H9 (cell line): ENCODE measurements around the gene ERC1. TPM values are rescaled to one million over a fixed set of nuclear protein-coding genes. Genes with fewer than 3 reads are reported as not detected.

ENCODE experiments used
- DNase-seq: peaks from one replicate; pipeline ENCODE4 v3.0.0-alpha.2; 2017
- H2AFZ ChIP-seq: one replicate; pipeline ENCODE4 v1.6.1; 2013; ENCODE audit warnings: mild to moderate bottlenecking, low read length, control low read depth, moderate library complexity
- H2AK5ac ChIP-seq: 2 replicates; pipeline ENCODE4 v1.6.1; 2013; ENCODE audit warnings: low read length, control low read depth, mixed read lengths; ENCODE audit not compliant: insufficient read length
- H2BK120ac ChIP-seq: one replicate; pipeline ENCODE4 v1.6.1; 2013; ENCODE audit warnings: low read depth, mild to moderate bottlenecking, low read length, control low read depth, inconsistent platforms; ENCODE audit not compliant: poor library complexity, severe bottlenecking
- H2BK12ac ChIP-seq: 2 replicates; pipeline ENCODE4 v1.6.1; 2013; ENCODE audit warnings: low read length, control low read depth, mixed read lengths, low read depth; ENCODE audit not compliant: insufficient read length
- H2BK15ac ChIP-seq: 2 replicates; pipeline ENCODE4 v1.6.1; 2013; ENCODE audit warnings: low read depth, low read length, control low read depth
- H2BK20ac ChIP-seq: one replicate; pipeline ENCODE4 v1.6.1; 2013; ENCODE audit warnings: low read depth, mild to moderate bottlenecking, low read length, control low read depth, inconsistent platforms; ENCODE audit not compliant: poor library complexity, severe bottlenecking
- H2BK5ac ChIP-seq: 2 replicates; pipeline ENCODE4 v1.6.1; 2013; ENCODE audit warnings: low read length, control low read depth, mixed read lengths; ENCODE audit not compliant: insufficient read length
- H3K14ac ChIP-seq: 2 replicates; pipeline ENCODE4 v1.6.1; 2013; ENCODE audit warnings: low read length, control low read depth; ENCODE audit not compliant: insufficient read depth
- H3K18ac ChIP-seq: 2 replicates; pipeline ENCODE4 v1.6.1; 2013; ENCODE audit warnings: low read depth, mild to moderate bottlenecking, mixed read lengths, low read length, control low read depth; ENCODE audit not compliant: insufficient read length
- H3K23ac ChIP-seq: 2 replicates; pipeline ENCODE4 v1.6.1; 2013; ENCODE audit warnings: low read length, control low read depth, mixed read lengths, low read depth; ENCODE audit not compliant: insufficient read length
- H3K23me2 ChIP-seq: 2 replicates; pipeline ENCODE4 v1.6.1; 2013; ENCODE audit warnings: low read depth, mild to moderate bottlenecking, mixed read lengths, low read length, control low read depth; ENCODE audit not compliant: insufficient read length, poor library complexity, severe bottlenecking
- H3K27ac ChIP-seq: 2 replicates; pipeline ENCODE4 v1.5.1; 2013; ENCODE audit warnings: low read length, control low read depth, mixed read lengths, low read depth; ENCODE audit not compliant: insufficient read length
- H3K27me3 ChIP-seq: 2 replicates; pipeline ENCODE4 v1.6.1; 2013; ENCODE audit warnings: low read length, control low read depth, inconsistent platforms; ENCODE audit not compliant: insufficient read depth
- H3K4ac ChIP-seq: 2 replicates; pipeline ENCODE4 v1.6.1; 2013; ENCODE audit warnings: low read depth, mild to moderate bottlenecking, control low read depth, inconsistent platforms, low read length, moderate library complexity
- H3K4me1 ChIP-seq: 2 replicates; pipeline ENCODE4 v1.6.1; 2013; ENCODE audit warnings: low read length, control low read depth, inconsistent platforms; ENCODE audit not compliant: insufficient read depth
- H3K4me2 ChIP-seq: 2 replicates; pipeline ENCODE4 v1.6.1; 2013; ENCODE audit warnings: low read length, control low read depth, mixed read lengths; ENCODE audit not compliant: insufficient read length, insufficient read depth
- H3K56ac ChIP-seq: 2 replicates; pipeline ENCODE4 v1.6.1; 2013; ENCODE audit warnings: low read depth, mild to moderate bottlenecking, mixed read lengths, low read length, control low read depth; ENCODE audit not compliant: insufficient read length
- H3K79me1 ChIP-seq: 2 replicates; pipeline ENCODE4 v1.6.1; 2013; ENCODE audit warnings: low read depth, mild to moderate bottlenecking, moderate library complexity, low read length, control low read depth, inconsistent platforms; ENCODE audit not compliant: insufficient read depth, poor library complexity, severe bottlenecking
- H3K79me2 ChIP-seq: 2 replicates; pipeline ENCODE4 v1.6.1; 2013; ENCODE audit warnings: low read length, control low read depth, inconsistent platforms; ENCODE audit not compliant: insufficient read depth
- H3K9ac ChIP-seq: 2 replicates; pipeline ENCODE4 v1.6.1; 2013; ENCODE audit warnings: low read length, control low read depth, mixed read lengths; ENCODE audit not compliant: insufficient read length; ENCODE audit errors: extremely low read depth
- H3K9me3 ChIP-seq: one replicate; pipeline ENCODE4 v1.6.1; 2013; ENCODE audit warnings: low read depth, low read length, inconsistent platforms; ENCODE audit not compliant: control insufficient read depth
- H3T11ph ChIP-seq: one replicate; pipeline ENCODE4 v1.6.1; 2013; ENCODE audit warnings: mild to moderate bottlenecking, low read length, control low read depth, inconsistent platforms
- H4K20me1 ChIP-seq: one replicate; pipeline ENCODE4 v1.6.1; 2013; ENCODE audit not compliant: control insufficient read depth, insufficient read length, insufficient read depth
- H4K5ac ChIP-seq: 2 replicates; pipeline ENCODE4 v1.6.1; 2013; ENCODE audit warnings: low read depth, mild to moderate bottlenecking, mixed read lengths, low read length, control low read depth; ENCODE audit not compliant: insufficient read length
- H4K8ac ChIP-seq: replicated peaks from 2 replicates; pipeline ENCODE4 v1.6.1; 2013; ENCODE audit warnings: low read length, control low read depth, mixed read lengths, low read depth; ENCODE audit not compliant: insufficient read length
- H4K91ac ChIP-seq: 2 replicates; pipeline ENCODE4 v1.6.1; 2013; ENCODE audit warnings: low read depth, mild to moderate bottlenecking, moderate library complexity, mixed read lengths, low read length, control low read depth; ENCODE audit not compliant: insufficient read length
- H3K27ac Mint-ChIP-seq, 3 experiments: 2 replicates in 2 of 3; 3 replicates in 1 of 3; pipeline ENCODE4 v1.8.0; 2020 to 2021; ENCODE audit warnings: mixed read lengths in 3 of 3, mild to moderate bottlenecking in 1 of 3, moderate library complexity in 1 of 3
- H3K27me3 Mint-ChIP-seq: 2 replicates; pipeline ENCODE4 v1.8.0; 2021; ENCODE audit warnings: low read depth, mild to moderate bottlenecking, moderate library complexity, mixed read lengths
- H3K36me3 Mint-ChIP-seq, 3 experiments: 2 replicates in 2 of 3; 3 replicates in 1 of 3; pipeline ENCODE4 v1.8.0; 2020 to 2021; ENCODE audit warnings: low read depth in 3 of 3, mixed read lengths in 3 of 3; ENCODE audit not compliant: insufficient read depth in 1 of 3
- H3K4me1 Mint-ChIP-seq, 2 experiments: 2 replicates each; pipeline ENCODE4 v1.8.0; 2020; ENCODE audit warnings: mixed read lengths in 2 of 2
- H3K4me3 Mint-ChIP-seq, 2 experiments: 2 replicates in 1 of 2; 3 replicates in 1 of 2; pipeline ENCODE4 v1.8.0; 2020 to 2021; ENCODE audit warnings: mild to moderate bottlenecking in 2 of 2, mixed read lengths in 2 of 2, moderate library complexity in 1 of 2
- H3K9me3 Mint-ChIP-seq, 2 experiments: 2 replicates in 1 of 2; 3 replicates in 1 of 2; pipeline ENCODE4 v1.8.0; 2020; ENCODE audit warnings: mild to moderate bottlenecking in 2 of 2, mixed read lengths in 2 of 2, moderate library complexity in 1 of 2
- WGBS: extraction: QIAGEN DNeasy Blood & Tissue Kit; methylation state at CpG from one replicate; pipeline ENCODE4 v1.1.7; 2013; ENCODE audit warnings: missing lambda C conversion rate, low lambda C conversion rate, mixed read lengths; ENCODE audit not compliant: insufficient read length; ENCODE audit errors: extremely low coverage; 5-methylcytosine and 5-hydroxymethylcytosine counted together
- total RNA-seq: library from RNA; stranded (reverse); gene quantifications from 2 replicates; pipeline ENCODE4 v1.2.1, GENCODE V29; 2021
- TF ChIP-seq, protein P1 (sequence below): fragments of 200-600 bp; sonication (generic); conservative IDR thresholded peaks from 3 replicates; pipeline ENCODE4 v1.8.0; 2021; ENCODE audit warnings: antibody characterized with exemption, mild to moderate bottlenecking

The ERC1 gene
- total RNA-seq, 1 experiment from 2014 or later, result 51.2 TPM

DNA sequence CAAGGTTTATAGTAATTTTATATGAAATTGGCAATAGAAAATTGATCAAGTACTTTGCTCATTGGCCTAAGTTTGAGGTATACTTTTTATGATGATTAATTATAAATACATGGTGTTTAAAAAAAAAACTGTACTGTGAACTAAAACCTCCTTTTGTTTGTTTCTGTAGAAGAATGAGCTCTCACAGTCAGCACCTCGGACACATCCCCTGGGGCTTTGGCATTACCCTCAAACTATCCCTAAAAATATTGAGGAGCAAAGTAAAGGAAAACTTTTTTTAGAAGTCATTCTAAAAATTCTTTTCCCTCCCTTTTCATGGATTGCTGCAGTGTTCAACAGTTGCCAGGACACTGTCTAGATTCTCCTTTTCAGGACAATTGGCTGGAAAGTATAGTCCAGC lies 419.8 kb downstream of the ERC1 start:
- Histone ChIP-seq H3K27me3 (no peaks in the 10 kb centered on the region), H3K4me1 (no peaks in the 10 kb centered on the region), H2AK5ac (no peak overlapping the region), H4K8ac (no peak overlapping the region), H3K9me3 (no peaks in the 10 kb centered on the region), H4K91ac (no peak overlapping the region), H3K23me2 (no peaks in the 10 kb centered on the region), H2BK15ac (no peak overlapping the region), H2BK5ac (no peak overlapping the region), H3K18ac (no peak overlapping the region), H3K4me2 (no peak overlapping the region), H3K9ac (no peak overlapping the region), H2AFZ (no peak overlapping the region), H3K27ac (no peak overlapping the region), H3K56ac (no peak overlapping the region), H3K23ac (no peak overlapping the region), H2BK20ac (no peak overlapping the region), H2BK12ac (no peak overlapping the region), H3K79me1 (no peaks in the 10 kb centered on the region), H3K14ac (no peak overlapping the region), H3K4ac (no peak overlapping the region), H3K79me2 (no peaks in the 10 kb centered on the region), H4K20me1 (no peaks in the 10 kb centered on the region), H2BK120ac (no peak overlapping the region), H3T11ph (no peak overlapping the region), H4K5ac (no peak overlapping the region)
- no CpG with 5 or more reads among the region's 1 CpG for WGBS
- TF ChIP-seq, protein P1, sequence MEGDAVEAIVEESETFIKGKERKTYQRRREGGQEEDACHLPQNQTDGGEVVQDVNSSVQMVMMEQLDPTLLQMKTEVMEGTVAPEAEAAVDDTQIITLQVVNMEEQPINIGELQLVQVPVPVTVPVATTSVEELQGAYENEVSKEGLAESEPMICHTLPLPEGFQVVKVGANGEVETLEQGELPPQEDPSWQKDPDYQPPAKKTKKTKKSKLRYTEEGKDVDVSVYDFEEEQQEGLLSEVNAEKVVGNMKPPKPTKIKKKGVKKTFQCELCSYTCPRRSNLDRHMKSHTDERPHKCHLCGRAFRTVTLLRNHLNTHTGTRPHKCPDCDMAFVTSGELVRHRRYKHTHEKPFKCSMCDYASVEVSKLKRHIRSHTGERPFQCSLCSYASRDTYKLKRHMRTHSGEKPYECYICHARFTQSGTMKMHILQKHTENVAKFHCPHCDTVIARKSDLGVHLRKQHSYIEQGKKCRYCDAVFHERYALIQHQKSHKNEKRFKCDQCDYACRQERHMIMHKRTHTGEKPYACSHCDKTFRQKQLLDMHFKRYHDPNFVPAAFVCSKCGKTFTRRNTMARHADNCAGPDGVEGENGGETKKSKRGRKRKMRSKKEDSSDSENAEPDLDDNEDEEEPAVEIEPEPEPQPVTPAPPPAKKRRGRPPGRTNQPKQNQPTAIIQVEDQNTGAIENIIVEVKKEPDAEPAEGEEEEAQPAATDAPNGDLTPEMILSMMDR, result no peak
- Mint-ChIP-seq H3K36me3 (peaks cover 0 to 24% (median 5%) of the 10 kb centered on the region in 3 experiments; a peak in 4 of 7 replicates), H3K27me3 (peaks cover 5% of the 10 kb centered on the region), H3K27ac (no peak overlapping the region), H3K4me1 (peaks cover 4 to 7% of the 10 kb centered on the region in 2 experiments; a peak in 1 of 4 replicates), H3K4me3 (no peak overlapping the region), H3K9me3 (no peaks in the 10 kb centered on the region)
- DNase-seq, result no peak
